ENCODE results near the gene ANKRD2.

The ANKRD2 gene

DNA sequence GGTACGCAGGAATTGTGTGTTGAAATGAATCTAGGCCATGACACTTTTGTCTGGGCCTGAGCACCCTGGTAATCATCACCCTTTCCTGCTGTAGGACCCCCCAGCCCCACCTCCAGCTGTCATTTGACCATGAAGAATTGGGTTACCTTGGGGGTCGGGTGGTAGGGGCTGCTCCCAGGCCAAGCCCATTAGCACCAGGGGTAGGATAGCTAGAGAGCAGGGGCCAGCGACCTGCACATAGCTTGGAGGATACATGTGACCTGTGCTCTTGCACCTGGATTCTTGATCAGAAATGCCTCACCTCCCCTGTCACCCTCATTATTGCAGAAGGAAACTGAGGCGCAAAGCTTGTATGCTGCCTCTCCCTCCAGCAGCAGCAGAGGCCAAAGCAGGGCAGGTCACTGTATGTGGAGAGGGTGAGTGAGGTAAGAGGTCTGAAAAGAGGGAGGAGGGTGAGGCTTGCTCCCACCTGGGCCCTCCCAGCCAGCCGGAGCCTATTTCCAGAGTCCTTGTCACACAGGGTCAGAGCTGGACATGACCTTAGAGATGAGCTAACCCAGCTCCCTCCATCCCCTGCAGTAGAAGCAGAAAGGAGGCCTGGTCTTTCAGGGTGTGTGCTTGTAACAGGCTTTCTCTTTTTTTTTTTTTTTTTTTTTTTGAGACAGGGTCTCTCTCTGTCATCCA is 35.3 kb upstream of the ANKRD2 start:
- H3K9me2 ChIP-seq (replicated peaks; ENCODE audit: insufficient read depth, low read length), result no peaks in the 10 kb centered on the region
- no peaks in the 10 kb centered on the region for H3K9me3 ChIP-seq (ENCODE audit: insufficient read depth, low read length)
- H3F3A ChIP-seq (ENCODE audit: insufficient read depth), result no peaks in the 10 kb centered on the region
- H3K4me3 ChIP-seq (ENCODE audit: insufficient read depth, low read length, poor library complexity, severe bottlenecking), result no peak overlapping the region
- H3K27ac ChIP-seq (ENCODE audit: low read depth, low read length), result no peak overlapping the region
- H3K36me3 ChIP-seq (ENCODE audit: low read length), result no peaks in the 10 kb centered on the region
- H4K20me1 ChIP-seq (ENCODE audit: low read depth, low read length), result no peaks in the 10 kb centered on the region
- no peak overlapping the region for H3K9ac ChIP-seq (ENCODE audit: low read length)
- no peak overlapping the region for H2AFZ ChIP-seq (ENCODE audit: low read depth, low read length, severe bottlenecking)
- no peaks in the 10 kb centered on the region for H3K79me2 ChIP-seq (ENCODE audit: insufficient read depth, low read length)
- H3K4me2 ChIP-seq (ENCODE audit: low read depth, low read length, poor library complexity, severe bottlenecking), result no peak overlapping the region
- no peaks in the 10 kb centered on the region for H3K27me3 ChIP-seq (ENCODE audit: low read length)
- TF ChIP-seq, protein P1, sequence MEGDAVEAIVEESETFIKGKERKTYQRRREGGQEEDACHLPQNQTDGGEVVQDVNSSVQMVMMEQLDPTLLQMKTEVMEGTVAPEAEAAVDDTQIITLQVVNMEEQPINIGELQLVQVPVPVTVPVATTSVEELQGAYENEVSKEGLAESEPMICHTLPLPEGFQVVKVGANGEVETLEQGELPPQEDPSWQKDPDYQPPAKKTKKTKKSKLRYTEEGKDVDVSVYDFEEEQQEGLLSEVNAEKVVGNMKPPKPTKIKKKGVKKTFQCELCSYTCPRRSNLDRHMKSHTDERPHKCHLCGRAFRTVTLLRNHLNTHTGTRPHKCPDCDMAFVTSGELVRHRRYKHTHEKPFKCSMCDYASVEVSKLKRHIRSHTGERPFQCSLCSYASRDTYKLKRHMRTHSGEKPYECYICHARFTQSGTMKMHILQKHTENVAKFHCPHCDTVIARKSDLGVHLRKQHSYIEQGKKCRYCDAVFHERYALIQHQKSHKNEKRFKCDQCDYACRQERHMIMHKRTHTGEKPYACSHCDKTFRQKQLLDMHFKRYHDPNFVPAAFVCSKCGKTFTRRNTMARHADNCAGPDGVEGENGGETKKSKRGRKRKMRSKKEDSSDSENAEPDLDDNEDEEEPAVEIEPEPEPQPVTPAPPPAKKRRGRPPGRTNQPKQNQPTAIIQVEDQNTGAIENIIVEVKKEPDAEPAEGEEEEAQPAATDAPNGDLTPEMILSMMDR (IDR thresholded peaks at IDR 0.05; ENCODE audit: insufficient read depth, low read length, poor library complexity, severe bottlenecking), result no peak
- no peak for TF ChIP-seq EZH2phosphoT487 (conservative IDR thresholded peaks at IDR 0.05; ENCODE audit: low read length)

DNA sequence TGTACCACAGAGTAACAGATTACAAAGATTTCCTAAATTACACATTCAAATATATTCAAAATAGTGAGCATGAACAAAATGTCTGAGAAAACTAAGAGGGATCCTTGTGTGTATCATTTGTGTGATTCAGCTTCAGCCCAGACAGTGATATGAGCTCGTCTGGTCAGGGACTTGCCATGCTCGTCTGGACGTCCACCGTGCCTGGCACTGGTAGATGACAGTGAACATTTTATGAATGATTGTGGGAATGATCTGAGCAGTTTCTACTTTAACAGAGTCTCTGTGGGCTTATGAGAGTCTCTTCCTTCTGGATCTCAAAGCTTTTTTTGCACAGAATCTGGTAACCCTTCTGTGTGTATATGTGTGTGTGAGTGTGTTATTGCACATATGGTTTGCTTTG is 34.2 kb upstream of the ANKRD2 start:
- H3K9ac ChIP-seq (ENCODE audit: low read length), result no peak overlapping the region
- no peak overlapping the region for H3K4me2 ChIP-seq (ENCODE audit: low read depth, low read length, poor library complexity, severe bottlenecking)
- no peaks in the 10 kb centered on the region for H4K20me1 ChIP-seq (ENCODE audit: low read depth, low read length)
- H2AFZ ChIP-seq (ENCODE audit: low read depth, low read length, severe bottlenecking), result no peak overlapping the region
- H3K79me2 ChIP-seq (ENCODE audit: insufficient read depth, low read length), result no peaks in the 10 kb centered on the region
- no peaks in the 10 kb centered on the region for H3K27me3 ChIP-seq (ENCODE audit: low read length)
- no peak overlapping the region for H3K4me3 ChIP-seq (ENCODE audit: insufficient read depth, low read length, poor library complexity, severe bottlenecking)
- H3F3A ChIP-seq (ENCODE audit: insufficient read depth), result no peaks in the 10 kb centered on the region
- H3K9me3 ChIP-seq (ENCODE audit: insufficient read depth, low read length), result no peaks in the 10 kb centered on the region
- H3K9me2 ChIP-seq (replicated peaks; ENCODE audit: insufficient read depth, low read length), result no peaks in the 10 kb centered on the region
- H3K36me3 ChIP-seq (ENCODE audit: low read length), result no peaks in the 10 kb centered on the region
- TF ChIP-seq, protein P1 (IDR thresholded peaks at IDR 0.05; ENCODE audit: insufficient read depth, low read length, poor library complexity, severe bottlenecking), result no peak
- TF ChIP-seq EZH2phosphoT487 (conservative IDR thresholded peaks at IDR 0.05; ENCODE audit: low read length), result no peak
- no peak overlapping the region for H3K27ac ChIP-seq (ENCODE audit: low read depth, low read length)

DNA sequence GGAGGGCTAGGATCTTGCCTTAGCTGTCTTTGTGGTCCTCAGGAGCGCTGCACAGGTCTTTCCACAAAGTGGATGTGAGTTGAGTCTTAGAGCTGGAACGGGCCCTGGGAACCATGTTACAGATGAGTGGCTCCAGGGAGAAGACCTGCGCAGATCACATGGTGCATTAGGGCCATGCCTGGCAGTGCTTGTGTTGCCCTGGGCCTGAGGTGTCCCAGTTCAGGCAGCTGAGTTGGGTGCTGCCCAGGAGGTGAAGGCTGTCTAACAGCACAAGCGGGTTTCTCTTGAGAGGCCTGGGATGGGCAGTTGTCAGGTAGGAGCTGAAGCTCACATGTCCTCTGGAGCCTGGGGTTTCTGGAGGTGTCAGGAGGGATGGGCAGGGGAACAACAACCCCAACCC is 33.7 kb upstream of the ANKRD2 start:
- Histone ChIP-seq H3K27ac (ENCODE audit: low read depth, low read length) (no peak overlapping the region), H3K36me3 (ENCODE audit: low read length) (no peaks in the 10 kb centered on the region), H3K27me3 (ENCODE audit: low read length) (no peaks in the 10 kb centered on the region), H3F3A (ENCODE audit: insufficient read depth) (no peaks in the 10 kb centered on the region), H3K4me3 (ENCODE audit: insufficient read depth, low read length, poor library complexity, severe bottlenecking) (no peak overlapping the region), H3K9me3 (ENCODE audit: insufficient read depth, low read length) (no peaks in the 10 kb centered on the region), H3K79me2 (ENCODE audit: insufficient read depth, low read length) (no peaks in the 10 kb centered on the region), H3K9ac (ENCODE audit: low read length) (no peak overlapping the region), H3K4me2 (ENCODE audit: low read depth, low read length, poor library complexity, severe bottlenecking) (no peak overlapping the region), H2AFZ (ENCODE audit: low read depth, low read length, severe bottlenecking) (no peak overlapping the region), H3K9me2 (replicated peaks; ENCODE audit: insufficient read depth, low read length) (no peaks in the 10 kb centered on the region), H4K20me1 (ENCODE audit: low read depth, low read length) (no peaks in the 10 kb centered on the region)
- no peak for TF ChIP-seq EZH2phosphoT487 (conservative IDR thresholded peaks at IDR 0.05; ENCODE audit: low read length)
- TF ChIP-seq, protein P1 (IDR thresholded peaks at IDR 0.05; ENCODE audit: insufficient read depth, low read length, poor library complexity, severe bottlenecking), result no peak

All from SU-DHL-6 (cell line).